ENCODE results near the gene TBPL1. TPM values are rescaled to one million over a fixed set of nuclear protein-coding genes. Genes with fewer than 3 reads are reported as not detected.

The TBPL1 gene
- polyA plus RNA-seq, 2 of the 4 experiments (the other 2 are of a cell fraction): 22.4 to 41.1 TPM

GRCh38 chr6:134020968-134021367 is 67.9 kb downstream of the TBPL1 start:
- 48% methylated on average over 4 of the region's 4 CpGs for WGBS (ENCODE audit: missing lambda C conversion rate)
- TF ChIP-seq PBX3 (IDR thresholded peaks at IDR 0.05) (no peak), JUN (IDR thresholded peaks at IDR 0.05) (no peak), CBX2 (IDR thresholded peaks at IDR 0.05; ENCODE audit: borderline replicate concordance, low read depth) (no peak), FOXS1 (CRISPR knock-in tag; IDR thresholded peaks at IDR 0.05) (no peak), ZNF302 (CRISPR knock-in tag; IDR thresholded peaks at IDR 0.05) (no peak)
- DNase-seq (ENCODE audit: low read depth in 1 of 2, low spot score in 1 of 2) (no peak), ATAC-seq (no peak), FAIRE-seq (no peak)
- CTCF ChIA-PET: interaction anchor here (1.2 to 1.9 kb wide), 2 partner anchors 12 to 17 kb away, joined by 4 to 6 read pairs; no protein-coding TSS in a partner anchor
- POLR2A ChIA-PET: no interaction called here
- no peak overlapping the region for H3K4me3 ChIP-seq
- no peak overlapping the region for H3K4me2 ChIP-seq
- no peak overlapping the region for H3K27ac ChIP-seq
- no peaks in the 10 kb centered on the region for H3K9me3 ChIP-seq
- no peaks in the 10 kb centered on the region; the same call in 2 of the 3 replicates for H3K4me1 ChIP-seq

GRCh38 chr6:134021396-134022122 is 68.5 kb downstream of the TBPL1 start:
- ChIA-PET POLR2A (no interaction called here), CTCF (interaction anchor here (1.5 to 3.5 kb wide), 3 partner anchors 13 to 48 kb away, joined by 5 to 14 read pairs (median 6); no protein-coding TSS in a partner anchor)
- Histone ChIP-seq H3K9me3 (no peaks in the 10 kb centered on the region), H3K4me3 (no peak overlapping the region), H3K27ac (no peak overlapping the region), H3K4me2 (no peak overlapping the region), H3K4me1 (peaks cover 4% of the 10 kb centered on the region)
- TF ChIP-seq ZNF302 (CRISPR knock-in tag; IDR thresholded peaks at IDR 0.05) (no peak), BHLHE40 (IDR thresholded peaks at IDR 0.05; ENCODE audit: low read depth, low read length) (no peak)
- WGBS (ENCODE audit: missing lambda C conversion rate): 73% methylated on average over 5 of the region's 5 CpGs
- ATAC-seq (no peak), FAIRE-seq (no peak), DNase-seq (ENCODE audit: low read depth in 1 of 2, low spot score in 1 of 2) (no peak)

GRCh38 chr6:134022650-134023049 is 69.6 kb downstream of the TBPL1 start:
- Histone ChIP-seq H3K27ac (no peak overlapping the region), H3K4me3 (no peak overlapping the region), H3K9me3 (no peaks in the 10 kb centered on the region), H3K4me1 (peaks cover 11% of the 10 kb centered on the region), H3K4me2 (no peak overlapping the region)
- WGBS (ENCODE audit: missing lambda C conversion rate): 56% methylated on average over 3 of the region's 3 CpGs
- ChIA-PET CTCF (interaction anchor here (0.7 to 3.5 kb wide), 3 partner anchors 19 to 49 kb away, joined by 3 to 14 read pairs (median 5); no protein-coding TSS in a partner anchor), POLR2A (no interaction called here)
- no peak for DNase-seq (ENCODE audit: low read depth in 1 of 2, low spot score in 1 of 2)
- TF ChIP-seq NPAS2 (CRISPR knock-in tag; IDR thresholded peaks at IDR 0.05; ENCODE audit: borderline replicate concordance) (no peak), NFE2L2 (conservative IDR thresholded peaks at IDR 0.05; ENCODE audit: low read length) (no peak), GATA3 (IDR thresholded peaks at IDR 0.05; ENCODE audit: borderline replicate concordance) (no peak), EHMT2 (IDR thresholded peaks at IDR 0.05; ENCODE audit: low read depth) (no peak), CTCF (IDR thresholded peaks at IDR 0.05) (no peak), NR3C1 (IDR thresholded peaks at IDR 0.05) (no peak), RNF2 (IDR thresholded peaks at IDR 0.05; ENCODE audit: borderline replicate concordance, low read depth) (no peak), BCL3 (IDR thresholded peaks at IDR 0.05) (no peak), E2F6 (IDR thresholded peaks at IDR 0.05; ENCODE audit: borderline replicate concordance, low read depth) (no peak), EP300 (IDR thresholded peaks at IDR 0.05) (no peak), ZSCAN20 (CRISPR knock-in tag; IDR thresholded peaks at IDR 0.05) (no peak), PBX3 (IDR thresholded peaks at IDR 0.05) (no peak), TP53 (CRISPR knock-in tag; IDR thresholded peaks at IDR 0.05) (no peak), MAZ (IDR thresholded peaks at IDR 0.05; ENCODE audit: borderline replicate concordance, low read depth, low read length) (no peak), ZNF302 (CRISPR knock-in tag; IDR thresholded peaks at IDR 0.05) (no peak)
- ATAC-seq: no peak
- no peak for FAIRE-seq
